ENCODE results near the gene ASIP. TPM values are rescaled to one million over a fixed set of nuclear protein-coding genes. Genes with fewer than 3 reads are reported as not detected.
A peak's percentile ranks its signal among the peaks of the same experiment; 100 is the strongest.

Gene ASIP
- total and polyA plus RNA-seq, 5 donors from 2014 or later: not detected

GRCh38 chr20:34300256-34300806, 59.1 kb downstream of the ASIP start:
- DNase-seq: no peak
- no peaks in the 10 kb centered on the region for H3K9me3 ChIP-seq (ENCODE audit: control insufficient read depth in 2 of 2, low read length in 2 of 2)
- H3K4me1 ChIP-seq (ENCODE audit: control insufficient read depth, insufficient read depth, low read length, poor library complexity, severe bottlenecking): peaks cover 19% of the 10 kb centered on the region
- no peak for ATAC-seq (ENCODE audit: low read depth in 2 of 2)
- H3K4me3 ChIP-seq (ENCODE audit: low read depth, low read length): no peak overlapping the region
- Mint-ChIP-seq H3K4me3 (no peak overlapping the region), H3K27me3 (peaks cover 6% of the 10 kb centered on the region), H3K9me3 (no peaks in the 10 kb centered on the region), H3K36me3 (peaks cover 6% of the 10 kb centered on the region), H3K4me1 (peaks cover 4 to 26% (median 10%) of the 10 kb centered on the region in 4 donors), H3K27ac (no peak overlapping the region)
- H3K36me3 ChIP-seq (ENCODE audit: control insufficient read depth, insufficient read depth, low read length): no peaks in the 10 kb centered on the region
- H3K27me3 ChIP-seq (ENCODE audit: control insufficient read depth, insufficient read depth, low read length): no peaks in the 10 kb centered on the region
- H3K27ac ChIP-seq (ENCODE audit: insufficient read depth, low read length, poor library complexity, severe bottlenecking): no peak overlapping the region

- ATAC-seq (ENCODE audit: low read depth in 2 of 2): no peak
- H3K4me1 Mint-ChIP-seq: peaks cover 4 to 26% (median 10%) of the 10 kb centered on the region in 4 donors
- H3K27ac Mint-ChIP-seq: peak overlapping the region in 1 of 3 donors; percentile 67
- Histone ChIP-seq H3K27ac (ENCODE audit: insufficient read depth, low read length, poor library complexity, severe bottlenecking) (no peak overlapping the region), H3K36me3 (ENCODE audit: control insufficient read depth, insufficient read depth, low read length) (no peaks in the 10 kb centered on the region), H3K4me3 (ENCODE audit: low read depth, low read length) (no peak overlapping the region), H3K27me3 (ENCODE audit: control insufficient read depth, insufficient read depth, low read length) (peaks cover 2% of the 10 kb centered on the region), H3K9me3 (ENCODE audit: control insufficient read depth in 2 of 2, low read length in 2 of 2) (no peaks in the 10 kb centered on the region), H3K4me1 (ENCODE audit: control insufficient read depth, insufficient read depth, low read length, poor library complexity, severe bottlenecking) (peaks cover 19% of the 10 kb centered on the region)
- peaks cover 2% of the 10 kb centered on the region for H3K36me3 Mint-ChIP-seq
- DNase-seq: no peak
- H3K9me3 Mint-ChIP-seq: no peaks in the 10 kb centered on the region
- H3K4me3 Mint-ChIP-seq: peak overlapping the region; percentile 84 to 93 (median 86)
- H3K27me3 Mint-ChIP-seq: peaks cover 6% of the 10 kb centered on the region
These were observed 59.8 kb downstream of the ASIP start for GRCh38 chr20:34300809-34301586.

- DNase-seq (no peak), ATAC-seq (ENCODE audit: low read depth in 2 of 2) (no peak)
- Histone ChIP-seq H3K27ac (ENCODE audit: insufficient read depth, low read length, poor library complexity, severe bottlenecking) (no peak overlapping the region), H3K4me3 (ENCODE audit: low read depth, low read length) (peak overlapping the region; percentile 89), H3K36me3 (ENCODE audit: control insufficient read depth, insufficient read depth, low read length) (no peaks in the 10 kb centered on the region), H3K4me1 (ENCODE audit: control insufficient read depth, insufficient read depth, low read length, poor library complexity, severe bottlenecking) (peaks cover 19% of the 10 kb centered on the region), H3K27me3 (ENCODE audit: control insufficient read depth, insufficient read depth, low read length) (peaks cover 2% of the 10 kb centered on the region), H3K9me3 (ENCODE audit: control insufficient read depth in 2 of 2, low read length in 2 of 2) (no peaks in the 10 kb centered on the region)
- Mint-ChIP-seq H3K27me3 (peaks cover 6% of the 10 kb centered on the region), H3K36me3 (no peaks in the 10 kb centered on the region), H3K9me3 (no peaks in the 10 kb centered on the region), H3K4me3 (peak overlapping the region; percentile 84 to 94 (median 89)), H3K4me1 (peaks cover 4 to 26% (median 10%) of the 10 kb centered on the region in 4 donors), H3K27ac (peak overlapping the region in 2 of 3 donors; percentile 86 to 91)
These were observed 60.5 kb downstream of the ASIP start for GRCh38 chr20:34301587-34302311.

- no peak for ATAC-seq (ENCODE audit: low read depth in 2 of 2)
- H3K27ac ChIP-seq (ENCODE audit: insufficient read depth, low read length, poor library complexity, severe bottlenecking): peak overlapping the region; percentile 83
- Mint-ChIP-seq H3K27ac (peak overlapping the region; percentile 52 to 91 (median 86)), H3K36me3 (no peaks in the 10 kb centered on the region), H3K27me3 (peaks cover 6% of the 10 kb centered on the region), H3K9me3 (no peaks in the 10 kb centered on the region), H3K4me1 (peaks cover 3 to 26% (median 10%) of the 10 kb centered on the region in 4 donors), H3K4me3 (peak overlapping the region; percentile 84 to 94 (median 89))
- H3K9me3 ChIP-seq (ENCODE audit: control insufficient read depth in 2 of 2, low read length in 2 of 2): no peaks in the 10 kb centered on the region
- no peak for DNase-seq
- no peaks in the 10 kb centered on the region for H3K36me3 ChIP-seq (ENCODE audit: control insufficient read depth, insufficient read depth, low read length)
- peaks cover 2% of the 10 kb centered on the region for H3K27me3 ChIP-seq (ENCODE audit: control insufficient read depth, insufficient read depth, low read length)
- H3K4me3 ChIP-seq (ENCODE audit: low read depth, low read length): peak overlapping the region; percentile 89
- H3K4me1 ChIP-seq (ENCODE audit: control insufficient read depth, insufficient read depth, low read length, poor library complexity, severe bottlenecking): peaks cover 19% of the 10 kb centered on the region
These were observed 61.1 kb downstream of the ASIP start for GRCh38 chr20:34302312-34302722.

GRCh38 chr20:34302723-34303533, 61.7 kb downstream of the ASIP start, which contains the start of gene AHCY:
TSS of gene AHCY (minus strand) at chr20:34303355. CDS start at chr20:34303270, 85 bp downstream.
- H3K4me1 Mint-ChIP-seq: peaks cover 3 to 26% (median 10%) of the 10 kb centered on the region in 4 donors
- Histone ChIP-seq H3K27ac (ENCODE audit: insufficient read depth, low read length, poor library complexity, severe bottlenecking) (peak within 1 kb of the TSS; percentile 83), H3K27me3 (ENCODE audit: control insufficient read depth, insufficient read depth, low read length) (peaks cover 2% of the 10 kb centered on the region), H3K4me3 (ENCODE audit: low read depth, low read length) (peak within 1 kb of the TSS; percentile 89), H3K9me3 (ENCODE audit: control insufficient read depth in 2 of 2, low read length in 2 of 2) (no peaks in the 10 kb centered on the region), H3K36me3 (ENCODE audit: control insufficient read depth, insufficient read depth, low read length) (no peaks in the 10 kb centered on the region), H3K4me1 (ENCODE audit: control insufficient read depth, insufficient read depth, low read length, poor library complexity, severe bottlenecking) (peaks cover 19% of the 10 kb centered on the region)
- peak within 1 kb of the TSS; percentile 93 to 96 (median 94) for H3K4me3 Mint-ChIP-seq
- peak within 1 kb of the TSS; percentile 91 to 96 (median 93) for H3K27ac Mint-ChIP-seq
- no peaks in the 10 kb centered on the region for H3K9me3 Mint-ChIP-seq
- H3K27me3 Mint-ChIP-seq: peaks cover 6% of the 10 kb centered on the region
- H3K36me3 Mint-ChIP-seq: no peaks in the 10 kb centered on the region
- ATAC-seq (ENCODE audit: low read depth in 2 of 2) (peak; percentile 93), DNase-seq (peak; percentile 91 to 96 (median 92))

GRCh38 chr20:34305333-34306230, 64.4 kb downstream of the ASIP start:
- peaks cover 19% of the 10 kb centered on the region for H3K4me1 ChIP-seq (ENCODE audit: control insufficient read depth, insufficient read depth, low read length, poor library complexity, severe bottlenecking)
- H3K27ac Mint-ChIP-seq: no peak overlapping the region
- H3K36me3 Mint-ChIP-seq: no peaks in the 10 kb centered on the region
- peaks cover 5% of the 10 kb centered on the region for H3K27me3 ChIP-seq (ENCODE audit: control insufficient read depth, insufficient read depth, low read length)
- H3K27ac ChIP-seq (ENCODE audit: insufficient read depth, low read length, poor library complexity, severe bottlenecking): no peak overlapping the region
- no peak overlapping the region for H3K4me3 ChIP-seq (ENCODE audit: low read depth, low read length)
- H3K36me3 ChIP-seq (ENCODE audit: control insufficient read depth, insufficient read depth, low read length): no peaks in the 10 kb centered on the region
- ATAC-seq (ENCODE audit: low read depth in 2 of 2) (no peak), DNase-seq (no peak)
- peaks cover 3 to 26% (median 10%) of the 10 kb centered on the region in 4 donors for H3K4me1 Mint-ChIP-seq
- H3K4me3 Mint-ChIP-seq: peak overlapping the region in 1 of 4 donors; percentile 54
- peaks cover 15% of the 10 kb centered on the region for H3K27me3 Mint-ChIP-seq
- H3K9me3 Mint-ChIP-seq: no peaks in the 10 kb centered on the region
- no peaks in the 10 kb centered on the region for H3K9me3 ChIP-seq (ENCODE audit: control insufficient read depth in 2 of 2, low read length in 2 of 2)

Measured in CD4-positive, CD25-positive, alpha-beta regulatory T cell (primary cell).